HG02759 (cell line): ENCODE measurements around the gene CFAP92.
"Not testable (repeated sequence)": the region's sequence is repeated elsewhere in the genome, so short reads cannot be mapped to it uniquely, and the experiment has no call there.

Source experiments
- ATAC-seq: cut with Tn5 transposase; IDR thresholded peaks from one replicate; pipeline ENCODE4 v1.9.1; 2021; ENCODE audit warnings: mild to moderate bottlenecking, moderate library complexity; ENCODE audit not compliant: unreplicated experiment

CFAP92 gene

DNA sequence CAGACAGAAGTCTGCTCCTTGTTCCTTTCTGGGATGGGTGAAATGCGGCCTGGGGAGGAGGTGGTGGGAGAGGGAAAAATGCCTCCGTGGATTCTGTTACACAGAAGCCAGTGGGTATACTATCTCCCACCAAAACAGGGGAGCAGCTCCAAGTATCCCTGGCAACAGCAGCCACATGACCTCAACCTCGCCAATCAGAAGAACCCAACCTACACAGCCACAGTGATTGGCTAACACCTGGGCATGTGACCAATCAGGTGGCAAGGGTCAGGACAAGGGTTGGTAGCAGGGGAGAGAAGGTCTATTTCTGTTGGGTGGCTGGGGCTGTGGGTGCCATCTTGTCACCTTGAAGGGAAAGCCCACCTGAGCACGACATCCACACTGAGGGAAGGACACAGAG lies 123.5 kb downstream of the CFAP92 start:
- no peak for ATAC-seq

DNA sequence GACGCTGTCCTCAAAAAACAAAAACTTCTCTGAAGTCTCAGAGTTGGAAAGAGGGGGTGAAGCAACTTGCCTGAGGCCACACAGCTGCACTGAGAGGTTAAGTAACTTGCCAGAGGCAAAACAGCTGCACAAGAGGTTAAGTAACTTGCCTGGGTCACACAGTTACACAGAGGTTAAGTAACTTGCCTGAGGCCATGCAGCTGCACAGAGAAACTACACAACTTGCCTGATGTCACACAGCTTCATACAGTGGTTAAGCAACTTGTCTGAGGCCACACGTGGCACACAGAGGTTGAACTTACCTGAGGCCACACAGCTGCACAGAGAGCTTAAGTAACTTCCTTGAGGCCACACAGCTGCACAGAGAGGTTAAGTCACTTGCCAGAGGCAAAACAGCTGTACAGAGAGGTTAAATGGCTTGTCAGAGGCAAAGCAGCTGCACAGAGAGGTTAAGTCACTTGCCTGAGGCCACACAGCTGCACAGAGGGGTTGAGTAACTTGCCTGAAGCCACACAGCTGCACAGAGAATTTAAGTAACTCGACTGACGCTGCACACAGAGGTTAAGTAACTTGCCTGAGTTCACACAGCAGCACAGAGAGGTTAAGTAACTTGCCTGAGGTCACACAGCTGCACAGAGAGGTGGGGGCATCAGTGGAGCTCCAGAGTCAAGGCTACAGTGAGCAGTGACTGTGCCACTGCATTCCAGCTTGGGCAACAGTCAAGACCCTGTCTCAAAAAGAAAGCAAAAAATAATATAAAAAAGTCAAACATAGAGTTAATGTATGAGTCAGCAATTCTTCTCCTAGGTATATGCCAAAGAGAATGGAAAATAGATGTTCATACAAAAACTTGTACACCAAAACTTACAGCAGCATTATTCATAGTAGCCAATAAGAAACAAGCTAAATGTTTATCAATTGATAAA lies 126.4 kb downstream of the CFAP92 start:
- no peak for ATAC-seq

DNA sequence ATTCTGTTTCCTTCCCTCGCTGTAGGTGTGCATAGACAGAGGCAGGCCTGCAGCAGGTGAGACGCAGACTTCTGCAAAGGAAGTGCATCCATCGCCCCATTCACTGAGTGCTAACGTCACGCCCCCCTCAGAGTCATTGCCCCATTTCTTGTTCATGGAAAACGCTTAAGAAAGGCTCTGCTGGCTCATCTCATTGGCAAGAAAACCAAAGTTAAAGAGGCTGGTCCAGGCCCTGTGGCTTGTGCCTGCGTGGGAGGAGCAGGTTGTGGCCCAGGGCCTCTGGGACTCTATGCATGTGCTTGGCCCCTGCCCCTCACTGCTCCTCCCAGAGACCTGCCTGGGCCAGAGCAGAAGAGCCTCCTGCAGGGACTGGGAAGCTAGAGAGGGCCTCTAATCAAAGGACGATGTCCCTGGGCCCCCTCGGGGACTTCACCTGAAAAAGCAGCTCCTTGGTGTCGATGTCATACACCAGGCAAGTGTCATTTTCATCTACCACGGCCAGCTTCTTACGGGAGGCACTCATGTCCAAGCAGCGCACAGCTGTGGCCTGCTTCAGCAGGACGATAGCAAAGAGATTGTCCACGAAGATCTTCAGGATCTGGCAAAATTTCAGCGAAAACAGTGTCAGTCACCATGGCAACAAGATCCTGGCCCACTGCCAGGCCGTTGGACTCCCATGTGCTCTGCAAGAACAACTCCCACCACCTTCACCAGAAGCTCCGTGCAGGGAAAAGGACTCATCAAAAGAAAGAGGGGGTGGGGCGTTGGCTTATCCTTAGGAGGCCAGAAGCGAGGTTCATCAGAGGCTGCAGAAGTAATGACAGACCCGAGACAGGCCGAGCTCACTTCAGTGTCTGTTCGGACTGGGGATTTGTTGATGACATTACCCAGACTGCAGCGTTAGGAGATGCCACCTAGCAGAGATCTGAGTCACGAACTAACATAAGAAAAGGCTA lies 128.7 kb downstream of the CFAP92 start:
- not testable (repeated sequence) for ATAC-seq

GRCh38 chr3:128864351-128864811 lies 129.5 kb downstream of the CFAP92 start:
- ATAC-seq: no peak

DNA sequence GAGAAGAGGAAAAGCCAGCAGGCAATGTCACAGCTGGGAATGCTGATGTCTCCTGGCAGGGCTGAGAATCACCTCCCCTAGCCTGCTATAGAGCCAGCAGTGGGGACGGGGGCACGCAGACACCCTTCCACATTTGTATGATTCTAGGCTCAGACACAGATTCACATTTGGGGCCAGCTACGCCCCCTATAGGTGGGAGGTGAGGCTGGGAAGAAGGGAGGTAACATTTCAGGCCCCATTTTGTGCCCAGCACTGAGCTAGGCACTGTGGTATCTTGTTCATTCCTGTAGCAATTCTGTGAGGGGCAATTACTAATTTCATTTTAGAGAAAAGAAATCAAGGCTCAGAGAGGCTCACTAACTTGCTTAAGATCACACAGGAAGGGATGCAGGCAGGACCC lies 130.3 kb downstream of the CFAP92 start:
- no peak for ATAC-seq

GRCh38 chr3:128861491-128861890 lies 132.4 kb downstream of the CFAP92 start:
- ATAC-seq: no peak
